ENCODE results near the gene CYP4F8. TPM values are rescaled to one million over a fixed set of nuclear protein-coding genes. Genes with fewer than 3 reads are reported as not detected.
"Not testable (repeated sequence)": the region's sequence is repeated elsewhere in the genome, so short reads cannot be mapped to it uniquely, and the experiment has no call there.

Gene CYP4F8
- total and polyA plus RNA-seq, 5 experiments from 2014 or later: not detected

- peaks cover 0 to 29% (median 14%) of the 10 kb centered on the region in 3 donors for H3K36me3 Mint-ChIP-seq
- H3K4me3 Mint-ChIP-seq, H3K27ac Mint-ChIP-seq, H3K4me1 Mint-ChIP-seq, DNase-seq, ATAC-seq, POLR2A ChIA-PET: not testable (repeated sequence)
- peaks cover 27 to 64% (median 44%) of the 10 kb centered on the region in 5 donors for H3K27me3 Mint-ChIP-seq
- H3K9me3 Mint-ChIP-seq: peaks cover 0 to 34% (median 12%) of the 10 kb centered on the region in 9 donors
Measured at GRCh38 chr19:15592506-15592905, 22.5 kb upstream of the CYP4F8 start.

GRCh38 chr19:15593766-15594165 is 21.3 kb upstream of the CYP4F8 start:
- ATAC-seq, H3K4me3 Mint-ChIP-seq, H3K27ac Mint-ChIP-seq, H3K4me1 Mint-ChIP-seq, DNase-seq, POLR2A ChIA-PET: not testable (repeated sequence)
- peaks cover 0 to 29% (median 14%) of the 10 kb centered on the region in 3 donors for H3K36me3 Mint-ChIP-seq
- H3K27me3 Mint-ChIP-seq: peaks cover 22 to 56% (median 41%) of the 10 kb centered on the region in 5 donors
- H3K9me3 Mint-ChIP-seq: peaks cover 0 to 34% (median 12%) of the 10 kb centered on the region in 9 donors

- ATAC-seq (no peak), DNase-seq (no peak)
- Mint-ChIP-seq H3K4me1 (no peaks in the 10 kb centered on the region), H3K27me3 (peaks cover 22 to 56% (median 37%) of the 10 kb centered on the region in 5 donors), H3K9me3 (peaks cover 0 to 34% (median 12%) of the 10 kb centered on the region in 9 donors), H3K36me3 (peaks cover 0 to 29% (median 14%) of the 10 kb centered on the region in 3 donors), H3K4me3 (no peak overlapping the region), H3K27ac (no peak overlapping the region)
- POLR2A ChIA-PET: no interaction called here
Measured at GRCh38 chr19:15595069-15595468, 19.9 kb upstream of the CYP4F8 start.

- peaks cover 0 to 14% (median 0%) of the 10 kb centered on the region in 5 donors for H3K27me3 Mint-ChIP-seq
- POLR2A ChIA-PET, H3K9me3 Mint-ChIP-seq, H3K4me3 Mint-ChIP-seq, ATAC-seq, H3K36me3 Mint-ChIP-seq, H3K4me1 Mint-ChIP-seq, DNase-seq, H3K27ac Mint-ChIP-seq: not testable (repeated sequence)
Measured at GRCh38 chr19:15607978-15608925, 6.8 kb upstream of the CYP4F8 start.

GRCh38 chr19:15609261-15609660 is 5.8 kb upstream of the CYP4F8 start:
- no peak for ATAC-seq
- POLR2A ChIA-PET: no interaction called here
- Mint-ChIP-seq H3K4me1 (no peaks in the 10 kb centered on the region), H3K4me3 (no peak overlapping the region), H3K27me3 (peaks cover 0 to 14% (median 1%) of the 10 kb centered on the region in 5 donors), H3K36me3 (no peaks in the 10 kb centered on the region), H3K27ac (no peak overlapping the region), H3K9me3 (no peaks in the 10 kb centered on the region)
- no peak for DNase-seq

- Mint-ChIP-seq H3K27me3 (peaks cover 4 to 31% (median 16%) of the 10 kb centered on the region in 5 donors), H3K4me1 (no peaks in the 10 kb centered on the region), H3K9me3 (no peaks in the 10 kb centered on the region), H3K36me3 (no peaks in the 10 kb centered on the region), H3K4me3 (no peak overlapping the region), H3K27ac (no peak overlapping the region)
- ATAC-seq: no peak
- POLR2A ChIA-PET: no interaction called here
- DNase-seq: no peak
Measured at GRCh38 chr19:15612342-15612741, 2.7 kb upstream of the CYP4F8 start.

- no peak for DNase-seq
- Mint-ChIP-seq H3K4me1 (no peaks in the 10 kb centered on the region), H3K27me3 (peaks cover 8 to 37% (median 26%) of the 10 kb centered on the region in 5 donors), H3K36me3 (no peaks in the 10 kb centered on the region), H3K27ac (peak overlapping the region in 1 of 10 donors; percentile 51), H3K9me3 (peaks cover 0 to 2% (median 0%) of the 10 kb centered on the region in 9 donors), H3K4me3 (no peak overlapping the region)
- POLR2A ChIA-PET: no interaction called here
- no peak for ATAC-seq
Measured at GRCh38 chr19:15613338-15613737, 1.7 kb upstream of the CYP4F8 start.

- Mint-ChIP-seq H3K4me3 (no peak overlapping the region), H3K36me3 (no peaks in the 10 kb centered on the region), H3K9me3 (peaks cover 0 to 2% (median 0%) of the 10 kb centered on the region in 9 donors), H3K4me1 (no peaks in the 10 kb centered on the region), H3K27ac (no peak overlapping the region), H3K27me3 (peaks cover 13 to 51% (median 39%) of the 10 kb centered on the region in 5 donors)
- POLR2A ChIA-PET: no interaction called here
- no peak for DNase-seq
- ATAC-seq: no peak
Measured at GRCh38 chr19:15615526-15615925, 508 bp downstream of the CYP4F8 start.

GRCh38 chr19:15616183-15616582 is 1.2 kb downstream of the CYP4F8 start:
- Mint-ChIP-seq H3K9me3 (peaks cover 0 to 2% (median 0%) of the 10 kb centered on the region in 9 donors), H3K36me3 (no peaks in the 10 kb centered on the region), H3K27ac (peak overlapping the region in 1 of 10 donors; percentile 5), H3K4me1 (no peaks in the 10 kb centered on the region), H3K27me3 (peaks cover 13 to 51% (median 39%) of the 10 kb centered on the region in 5 donors), H3K4me3 (no peak overlapping the region)
- POLR2A ChIA-PET: no interaction called here
- DNase-seq (no peak), ATAC-seq (no peak)

GRCh38 chr19:15616627-15617270 is 1.7 kb downstream of the CYP4F8 start:
- H3K9me3 Mint-ChIP-seq: peaks cover 0 to 2% (median 0%) of the 10 kb centered on the region in 9 donors
- ATAC-seq (no peak), DNase-seq (no peak)
- H3K4me1 Mint-ChIP-seq: no peaks in the 10 kb centered on the region
- H3K4me3 Mint-ChIP-seq: no peak overlapping the region
- H3K36me3 Mint-ChIP-seq: no peaks in the 10 kb centered on the region
- POLR2A ChIA-PET: no interaction called here
- H3K27me3 Mint-ChIP-seq: peaks cover 17 to 56% (median 39%) of the 10 kb centered on the region in 5 donors
- no peak overlapping the region for H3K27ac Mint-ChIP-seq

- H3K27me3 Mint-ChIP-seq: peaks cover 25 to 72% (median 49%) of the 10 kb centered on the region in 5 donors
- H3K9me3 Mint-ChIP-seq: peaks cover 0 to 2% (median 0%) of the 10 kb centered on the region in 9 donors
- no peak overlapping the region for H3K4me3 Mint-ChIP-seq
- DNase-seq (no peak), ATAC-seq (no peak)
- POLR2A ChIA-PET: no interaction called here
- H3K36me3 Mint-ChIP-seq: no peaks in the 10 kb centered on the region
- H3K27ac Mint-ChIP-seq: no peak overlapping the region
- H3K4me1 Mint-ChIP-seq: peaks cover 0 to 4% (median 0%) of the 10 kb centered on the region in 4 donors
Measured at GRCh38 chr19:15618321-15618720, 3.3 kb downstream of the CYP4F8 start.

- Mint-ChIP-seq H3K27ac (no peak overlapping the region), H3K4me3 (no peak overlapping the region), H3K4me1 (peaks cover 0 to 4% (median 0%) of the 10 kb centered on the region in 4 donors), H3K36me3 (no peaks in the 10 kb centered on the region), H3K9me3 (peaks cover 0 to 2% (median 0%) of the 10 kb centered on the region in 9 donors), H3K27me3 (peaks cover 26 to 72% (median 46%) of the 10 kb centered on the region in 5 donors)
- DNase-seq (no peak), ATAC-seq (no peak)
- POLR2A ChIA-PET: no interaction called here
Measured at GRCh38 chr19:15621801-15622200, 6.8 kb downstream of the CYP4F8 start.

- POLR2A ChIA-PET: no interaction called here
- peaks cover 25 to 66% (median 39%) of the 10 kb centered on the region in 5 donors for H3K27me3 Mint-ChIP-seq
- peaks cover 0 to 4% (median 0%) of the 10 kb centered on the region in 4 donors for H3K4me1 Mint-ChIP-seq
- H3K9me3 Mint-ChIP-seq: peaks cover 0 to 2% (median 0%) of the 10 kb centered on the region in 9 donors
- H3K36me3 Mint-ChIP-seq: no peaks in the 10 kb centered on the region
- H3K4me3 Mint-ChIP-seq: no peak overlapping the region
- ATAC-seq (no peak), DNase-seq (no peak)
- no peak overlapping the region for H3K27ac Mint-ChIP-seq
Measured at GRCh38 chr19:15622991-15623390, 8.0 kb downstream of the CYP4F8 start.
